ENCODE measurements around the gene ADAMTS20.

Gene ADAMTS20

DNA sequence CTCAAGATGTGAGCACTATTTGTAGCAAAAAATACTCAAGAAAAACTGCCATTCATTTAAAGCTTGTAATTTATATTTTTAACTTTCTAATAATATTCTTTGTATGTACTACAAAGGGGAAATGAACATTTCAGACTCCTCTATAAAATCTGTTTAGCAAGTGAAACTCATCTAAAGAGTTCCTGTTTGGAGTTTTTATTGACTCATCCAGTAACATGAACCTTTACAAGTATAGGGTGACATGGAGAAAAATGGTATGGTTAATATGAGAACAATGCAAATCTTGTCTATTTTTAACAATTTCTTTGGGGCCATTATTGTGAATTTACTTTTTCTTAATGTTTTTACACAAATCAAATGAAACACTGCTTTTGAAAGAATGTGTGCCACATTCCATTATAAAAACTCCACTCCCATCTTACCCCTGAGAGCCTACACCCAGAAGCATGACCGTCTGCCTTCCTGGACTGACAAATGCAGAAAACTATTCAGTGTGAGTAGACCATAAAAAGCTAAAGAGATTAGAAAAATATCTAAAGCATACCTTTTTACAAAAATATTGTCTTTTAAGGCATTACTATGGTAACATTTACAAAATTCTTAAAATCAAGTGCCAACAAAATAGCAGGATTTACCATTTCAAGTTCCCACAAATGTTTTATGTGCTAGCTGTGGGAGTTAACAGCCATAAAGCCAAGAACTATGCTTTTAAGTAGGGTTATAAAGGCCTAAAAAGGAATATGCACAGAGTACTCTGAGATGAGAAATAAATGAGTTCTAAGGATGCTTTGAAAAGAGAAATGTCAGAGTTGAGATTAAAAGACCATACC, 144.0 kb downstream of the ADAMTS20 start:
- Histone ChIP-seq H3K4me2 (ENCODE audit: low read length) (peak overlapping the region; percentile 7), H3K36me3 (ENCODE audit: insufficient read depth, low read length) (no peaks in the 10 kb centered on the region), H3K27me3 (ENCODE audit: control insufficient read depth, insufficient read depth, low read length) (no peaks in the 10 kb centered on the region)

GRCh38 chr12:43406801-43407200, 145.2 kb downstream of the ADAMTS20 start:
- Histone ChIP-seq H3K9me3 (replicated peaks; ENCODE audit: low read length) (no peaks in the 10 kb centered on the region), H3K4me2 (ENCODE audit: low read length) (no peak overlapping the region), H3K9ac (ENCODE audit: low read depth, low read length) (no peak overlapping the region), H3K36me3 (ENCODE audit: insufficient read depth, low read length) (no peaks in the 10 kb centered on the region), H3K4me1 (ENCODE audit: control insufficient read depth, insufficient read depth, low read length) (peaks cover 25% of the 10 kb centered on the region), H3K27me3 (ENCODE audit: control insufficient read depth, insufficient read depth, low read length) (no peaks in the 10 kb centered on the region), H3K4me3 (ENCODE audit: low read length) (no peak overlapping the region)

More for the DNA sequence above, 144.0 kb downstream of the ADAMTS20 start:
- peaks cover 20% of the 10 kb centered on the region for H3K4me1 ChIP-seq (ENCODE audit: control insufficient read depth, insufficient read depth, low read length)
- no peaks in the 10 kb centered on the region for H3K9me3 ChIP-seq (replicated peaks; ENCODE audit: low read length)
- H3K9ac ChIP-seq (ENCODE audit: low read depth, low read length), result peak overlapping the region; percentile 56
- no peak overlapping the region for H3K4me3 ChIP-seq (ENCODE audit: low read length)

GRCh38 chr12:43402436-43402835, 149.6 kb downstream of the ADAMTS20 start:
- Histone ChIP-seq H3K9me3 (replicated peaks; ENCODE audit: low read length) (no peaks in the 10 kb centered on the region), H3K27me3 (ENCODE audit: control insufficient read depth, insufficient read depth, low read length) (no peaks in the 10 kb centered on the region), H3K4me1 (ENCODE audit: control insufficient read depth, insufficient read depth, low read length) (peaks cover 12% of the 10 kb centered on the region), H3K36me3 (ENCODE audit: insufficient read depth, low read length) (no peaks in the 10 kb centered on the region), H3K4me3 (ENCODE audit: low read length) (no peak overlapping the region), H3K4me2 (ENCODE audit: low read length) (no peak overlapping the region), H3K9ac (ENCODE audit: low read depth, low read length) (no peak overlapping the region)

GRCh38 chr12:43401096-43401495, 150.9 kb downstream of the ADAMTS20 start:
- H3K4me1 ChIP-seq (ENCODE audit: control insufficient read depth, insufficient read depth, low read length), result peaks cover 12% of the 10 kb centered on the region
- H3K9ac ChIP-seq (ENCODE audit: low read depth, low read length), result no peak overlapping the region
- no peaks in the 10 kb centered on the region for H3K9me3 ChIP-seq (replicated peaks; ENCODE audit: low read length)
- no peak overlapping the region for H3K4me3 ChIP-seq (ENCODE audit: low read length)
- no peak overlapping the region for H3K4me2 ChIP-seq (ENCODE audit: low read length)
- no peaks in the 10 kb centered on the region for H3K36me3 ChIP-seq (ENCODE audit: insufficient read depth, low read length)
- H3K27me3 ChIP-seq (ENCODE audit: control insufficient read depth, insufficient read depth, low read length), result no peaks in the 10 kb centered on the region

DNA sequence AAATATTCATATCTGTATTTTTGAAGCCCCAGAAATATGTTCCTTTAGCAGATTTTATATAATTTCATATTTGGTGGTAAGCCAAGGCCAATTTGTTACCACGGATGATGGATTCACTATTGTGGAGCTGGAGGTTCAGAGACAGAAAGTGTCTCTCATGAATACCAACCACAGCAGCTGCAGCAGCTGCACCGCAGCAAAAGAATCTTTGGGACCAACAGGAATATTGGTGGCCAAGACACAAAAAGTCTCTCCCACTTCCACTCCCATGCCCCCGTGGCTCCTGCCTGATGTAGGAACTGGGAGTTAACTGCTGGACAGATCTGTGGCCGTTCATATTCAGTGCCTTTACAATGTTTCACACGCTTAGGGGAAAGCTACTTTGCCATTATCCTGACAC, 155.3 kb downstream of the ADAMTS20 start:
- H3K9ac ChIP-seq (ENCODE audit: low read depth, low read length), result no peak overlapping the region
- H3K9me3 ChIP-seq (replicated peaks; ENCODE audit: low read length), result no peaks in the 10 kb centered on the region
- H3K4me3 ChIP-seq (ENCODE audit: low read length), result no peak overlapping the region
- no peaks in the 10 kb centered on the region for H3K27me3 ChIP-seq (ENCODE audit: control insufficient read depth, insufficient read depth, low read length)
- H3K36me3 ChIP-seq (ENCODE audit: insufficient read depth, low read length), result no peaks in the 10 kb centered on the region
- no peaks in the 10 kb centered on the region for H3K4me1 ChIP-seq (ENCODE audit: control insufficient read depth, insufficient read depth, low read length)
- no peak overlapping the region for H3K4me2 ChIP-seq (ENCODE audit: low read length)

GRCh38 chr12:43392116-43392515, 159.9 kb downstream of the ADAMTS20 start:
- no peaks in the 10 kb centered on the region for H3K27me3 ChIP-seq (ENCODE audit: control insufficient read depth, insufficient read depth, low read length)
- no peaks in the 10 kb centered on the region for H3K36me3 ChIP-seq (ENCODE audit: insufficient read depth, low read length)
- H3K9me3 ChIP-seq (replicated peaks; ENCODE audit: low read length), result no peaks in the 10 kb centered on the region
- H3K9ac ChIP-seq (ENCODE audit: low read depth, low read length), result no peak overlapping the region
- no peak overlapping the region for H3K4me2 ChIP-seq (ENCODE audit: low read length)
- no peak overlapping the region for H3K4me3 ChIP-seq (ENCODE audit: low read length)
- no peaks in the 10 kb centered on the region for H3K4me1 ChIP-seq (ENCODE audit: control insufficient read depth, insufficient read depth, low read length)

DNA sequence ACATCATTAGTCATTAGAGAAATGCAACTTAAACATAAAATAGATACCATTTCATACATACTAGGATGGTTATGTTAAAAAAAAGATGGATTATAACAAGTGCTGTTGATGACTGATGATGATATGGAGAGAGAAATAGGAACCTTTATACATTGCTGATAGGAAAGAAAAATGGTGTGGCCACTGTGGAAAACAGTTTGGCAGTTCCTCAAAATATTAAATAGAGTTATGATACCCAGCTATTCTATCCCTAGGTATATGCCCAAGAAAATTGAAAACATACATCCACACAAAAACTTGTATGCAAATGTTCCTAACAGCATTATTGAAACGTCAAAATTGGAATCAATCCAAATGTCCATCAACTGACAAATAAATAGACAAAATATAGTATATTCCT, 170.1 kb downstream of the ADAMTS20 start:
- Histone ChIP-seq H3K4me1 (ENCODE audit: control insufficient read depth, insufficient read depth, low read length) (no peaks in the 10 kb centered on the region), H3K4me2 (ENCODE audit: low read length) (no peak overlapping the region), H3K4me3 (ENCODE audit: low read length) (no peak overlapping the region), H3K27me3 (ENCODE audit: control insufficient read depth, insufficient read depth, low read length) (no peaks in the 10 kb centered on the region), H3K9ac (ENCODE audit: low read depth, low read length) (no peak overlapping the region), H3K36me3 (ENCODE audit: insufficient read depth, low read length) (no peaks in the 10 kb centered on the region), H3K9me3 (replicated peaks; ENCODE audit: low read length) (peaks cover 4% of the 10 kb centered on the region)

DNA sequence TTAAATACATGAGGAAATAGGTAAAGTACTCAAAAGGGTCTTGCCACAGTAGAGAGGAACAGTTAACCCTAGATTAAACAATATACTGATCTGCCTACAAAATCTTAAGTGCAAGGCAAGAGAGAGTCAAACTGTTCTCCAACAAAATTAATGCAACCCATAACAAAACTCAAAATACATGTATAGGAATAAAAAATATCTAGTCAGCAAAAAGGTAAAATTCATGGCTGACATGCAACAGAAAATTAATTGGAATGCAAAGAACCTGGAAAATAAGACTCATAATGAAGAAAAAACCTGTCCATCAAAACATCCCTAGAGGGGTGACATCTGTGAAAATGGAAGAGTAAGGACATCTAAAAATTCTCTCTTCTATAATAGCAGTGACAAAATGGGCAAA, 173.6 kb downstream of the ADAMTS20 start:
- H3K9me3 ChIP-seq (replicated peaks; ENCODE audit: low read length), result peaks cover 4% of the 10 kb centered on the region
- no peak overlapping the region for H3K4me2 ChIP-seq (ENCODE audit: low read length)
- H3K4me1 ChIP-seq (ENCODE audit: control insufficient read depth, insufficient read depth, low read length), result no peaks in the 10 kb centered on the region
- no peaks in the 10 kb centered on the region for H3K27me3 ChIP-seq (ENCODE audit: control insufficient read depth, insufficient read depth, low read length)
- H3K9ac ChIP-seq (ENCODE audit: low read depth, low read length), result no peak overlapping the region
- H3K4me3 ChIP-seq (ENCODE audit: low read length), result no peak overlapping the region
- no peaks in the 10 kb centered on the region for H3K36me3 ChIP-seq (ENCODE audit: insufficient read depth, low read length)

GRCh38 chr12:43370263-43370662, 181.7 kb downstream of the ADAMTS20 start:
- H3K9ac ChIP-seq (ENCODE audit: low read depth, low read length), result no peak overlapping the region
- peaks cover 7% of the 10 kb centered on the region for H3K4me1 ChIP-seq (ENCODE audit: control insufficient read depth, insufficient read depth, low read length)
- no peaks in the 10 kb centered on the region for H3K27me3 ChIP-seq (ENCODE audit: control insufficient read depth, insufficient read depth, low read length)
- H3K9me3 ChIP-seq (replicated peaks; ENCODE audit: low read length), result no peaks in the 10 kb centered on the region
- H3K36me3 ChIP-seq (ENCODE audit: insufficient read depth, low read length), result no peaks in the 10 kb centered on the region
- no peak overlapping the region for H3K4me3 ChIP-seq (ENCODE audit: low read length)
- no peak overlapping the region for H3K4me2 ChIP-seq (ENCODE audit: low read length)

GRCh38 chr12:43362910-43363694, 188.9 kb downstream of the ADAMTS20 start:
- H3K9me3 ChIP-seq (replicated peaks; ENCODE audit: low read length), result no peaks in the 10 kb centered on the region
- H3K4me3 ChIP-seq (ENCODE audit: low read length), result no peak overlapping the region
- H3K9ac ChIP-seq (ENCODE audit: low read depth, low read length), result no peak overlapping the region
- H3K4me1 ChIP-seq (ENCODE audit: control insufficient read depth, insufficient read depth, low read length), result peaks cover 14% of the 10 kb centered on the region
- no peaks in the 10 kb centered on the region for H3K36me3 ChIP-seq (ENCODE audit: insufficient read depth, low read length)
- no peaks in the 10 kb centered on the region for H3K27me3 ChIP-seq (ENCODE audit: control insufficient read depth, insufficient read depth, low read length)
- H3K4me2 ChIP-seq (ENCODE audit: low read length), result no peak overlapping the region

DNA sequence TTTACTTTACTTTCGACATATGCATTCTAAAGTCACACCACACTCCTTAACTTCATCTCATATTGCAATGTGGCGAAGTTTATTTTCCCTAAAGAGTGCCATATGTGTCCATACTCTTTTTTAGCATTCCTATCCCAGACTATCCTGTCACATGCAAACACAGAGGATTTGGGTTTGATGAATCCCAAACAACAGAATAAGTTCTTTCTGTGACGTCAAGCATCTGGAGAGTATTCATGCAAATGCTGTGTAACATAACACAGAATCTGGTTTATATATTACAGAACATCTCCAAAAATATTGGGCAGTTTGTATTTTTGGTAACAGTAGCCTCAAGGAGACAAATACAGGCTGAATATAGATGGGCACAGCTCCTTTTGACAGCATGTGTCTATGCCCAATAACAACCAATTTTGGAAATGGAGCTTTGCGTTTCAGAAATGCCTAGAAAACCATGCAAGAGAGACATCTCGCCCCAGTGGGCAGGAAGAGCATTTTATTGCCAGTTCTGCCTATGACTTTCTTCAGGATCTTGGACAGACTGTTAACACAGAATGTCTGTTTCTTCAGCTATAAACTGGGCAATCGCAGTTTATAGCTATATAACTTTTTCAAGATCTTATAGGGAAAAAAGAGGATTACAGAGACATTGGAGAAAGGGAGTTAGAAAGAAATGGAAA, 190.8 kb downstream of the ADAMTS20 start:
- Histone ChIP-seq H3K4me3 (ENCODE audit: low read length) (no peak overlapping the region), H3K9ac (ENCODE audit: low read depth, low read length) (no peak overlapping the region), H3K9me3 (replicated peaks; ENCODE audit: low read length) (no peaks in the 10 kb centered on the region), H3K4me2 (ENCODE audit: low read length) (no peak overlapping the region), H3K4me1 (ENCODE audit: control insufficient read depth, insufficient read depth, low read length) (peaks cover 14% of the 10 kb centered on the region), H3K36me3 (ENCODE audit: insufficient read depth, low read length) (no peaks in the 10 kb centered on the region), H3K27me3 (ENCODE audit: control insufficient read depth, insufficient read depth, low read length) (no peaks in the 10 kb centered on the region)

Data from skeletal muscle satellite cell (primary cell).